Measurements from ENCODE around the gene FER. TPM values are rescaled to one million over a fixed set of nuclear protein-coding genes. Genes with fewer than 3 reads are reported as not detected.

FER gene
- total and polyA plus RNA-seq, 2 of the 13 experiments (the other 11 are each of a cell fraction or from before 2014, with no cell fraction given) = 7.9 to 29.0 TPM

DNA sequence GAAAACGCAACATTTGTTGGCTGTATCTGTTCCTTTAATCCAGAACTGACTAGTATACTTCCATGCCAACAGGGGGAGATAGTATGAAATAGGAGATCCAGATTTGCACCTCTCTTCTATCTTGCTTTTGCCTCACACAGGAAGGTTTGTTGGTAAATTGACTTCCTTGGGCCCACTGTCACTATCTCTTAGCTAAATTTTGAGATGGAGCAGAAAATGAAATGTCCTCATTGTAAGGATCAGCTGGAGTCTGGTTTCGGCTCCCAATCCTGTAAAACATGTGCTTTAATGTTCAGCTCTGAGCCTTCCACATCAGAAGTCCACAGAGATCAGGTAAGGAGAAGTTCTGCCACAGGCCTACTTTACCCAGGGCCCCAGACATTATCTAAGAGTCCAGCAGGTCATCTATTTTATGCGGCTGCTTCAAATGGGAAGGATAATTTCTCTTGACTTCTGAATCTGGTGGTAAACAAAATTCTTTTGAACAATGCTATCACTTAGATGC is 176.8 kb downstream of the FER start (continued):
- TF ChIP-seq ZNF607 (CRISPR knock-in tag; IDR thresholded peaks at IDR 0.05; ENCODE audit: borderline replicate concordance) (0 out of 2 replicates have a peak, but pooled peaks have one; percentile 31), SALL2 (CRISPR knock-in tag; IDR thresholded peaks at IDR 0.05) (no peak), SSRP1 (CRISPR knock-in tag; IDR thresholded peaks at IDR 0.05) (no peak), ONECUT2 (CRISPR knock-in tag; IDR thresholded peaks at IDR 0.05) (no peak), NR2F6 (IDR thresholded peaks at IDR 0.05) (no peak), NR2F6 (CRISPR knock-in tag; IDR thresholded peaks at IDR 0.05) (0 out of 2 replicates have a peak, but pooled peaks have one; percentile 8), POLR2G (IDR thresholded peaks at IDR 0.05; ENCODE audit: low read depth, low read length) (peak; percentile 79), ZNF33A (CRISPR knock-in tag; IDR thresholded peaks at IDR 0.05; ENCODE audit: borderline replicate concordance) (no peak), ZNF605 (CRISPR knock-in tag; IDR thresholded peaks at IDR 0.05) (peak; percentile 52; the same call in 1 of the 2 replicates), PHF5A (CRISPR knock-in tag; IDR thresholded peaks at IDR 0.05; ENCODE audit: low read depth, unreplicated experiment) (peak; percentile 42), POLR2A (IDR thresholded peaks at IDR 0.05; ENCODE audit: insufficient read depth in 1 of 2, low read depth in 2 of 2, low read length in 2 of 2) (peak; percentile 59 to 70; a peak in 3 of 4 replicates), KDM6A (CRISPR knock-in tag; IDR thresholded peaks at IDR 0.05; ENCODE audit: low read depth) (no peak), PAF1 (CRISPR knock-in tag; IDR thresholded peaks at IDR 0.05) (no peak), ZNF720 (CRISPR knock-in tag; IDR thresholded peaks at IDR 0.05) (no peak), PPARG (CRISPR knock-in tag; conservative IDR thresholded peaks at IDR 0.05) (no peak), HMG20B (CRISPR knock-in tag; conservative IDR thresholded peaks at IDR 0.05) (no peak), ZNF263 (CRISPR knock-in tag; IDR thresholded peaks at IDR 0.05) (no peak), PRPF4 (IDR thresholded peaks at IDR 0.05; ENCODE audit: low read depth, low read length, poor library complexity, severe bottlenecking) (no peak), TAF15 (IDR thresholded peaks at IDR 0.05; ENCODE audit: low read depth, low read length, poor library complexity, severe bottlenecking) (no peak), ZNF382 (CRISPR knock-in tag; IDR thresholded peaks at IDR 0.05; ENCODE audit: borderline replicate concordance) (no peak), ZNF781 (CRISPR knock-in tag; IDR thresholded peaks at IDR 0.05; ENCODE audit: borderline replicate concordance, not compliant biosample characterization) (peak; percentile 37)
- TF ChIP-seq, protein P1, sequence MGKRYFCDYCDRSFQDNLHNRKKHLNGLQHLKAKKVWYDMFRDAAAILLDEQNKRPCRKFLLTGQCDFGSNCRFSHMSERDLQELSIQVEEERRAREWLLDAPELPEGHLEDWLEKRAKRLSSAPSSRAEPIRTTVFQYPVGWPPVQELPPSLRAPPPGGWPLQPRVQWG (CRISPR knock-in tag; IDR thresholded peaks at IDR 0.05; ENCODE audit: borderline replicate concordance, low read depth) = no peak
- TF ChIP-seq, protein P2, sequence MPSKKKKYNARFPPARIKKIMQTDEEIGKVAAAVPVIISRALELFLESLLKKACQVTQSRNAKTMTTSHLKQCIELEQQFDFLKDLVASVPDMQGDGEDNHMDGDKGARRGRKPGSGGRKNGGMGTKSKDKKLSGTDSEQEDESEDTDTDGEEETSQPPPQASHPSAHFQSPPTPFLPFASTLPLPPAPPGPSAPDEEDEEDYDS (CRISPR knock-in tag; IDR thresholded peaks at IDR 0.05) = no peak
- TF ChIP-seq, protein P3, sequence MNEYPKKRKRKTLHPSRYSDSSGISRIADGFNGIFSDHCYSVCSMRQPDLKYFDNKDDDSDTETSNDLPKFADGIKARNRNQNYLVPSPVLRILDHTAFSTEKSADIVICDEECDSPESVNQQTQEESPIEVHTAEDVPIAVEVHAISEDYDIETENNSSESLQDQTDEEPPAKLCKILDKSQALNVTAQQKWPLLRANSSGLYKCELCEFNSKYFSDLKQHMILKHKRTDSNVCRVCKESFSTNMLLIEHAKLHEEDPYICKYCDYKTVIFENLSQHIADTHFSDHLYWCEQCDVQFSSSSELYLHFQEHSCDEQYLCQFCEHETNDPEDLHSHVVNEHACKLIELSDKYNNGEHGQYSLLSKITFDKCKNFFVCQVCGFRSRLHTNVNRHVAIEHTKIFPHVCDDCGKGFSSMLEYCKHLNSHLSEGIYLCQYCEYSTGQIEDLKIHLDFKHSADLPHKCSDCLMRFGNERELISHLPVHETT (CRISPR knock-in tag; conservative IDR thresholded peaks at IDR 0.05) = no peak
- TF ChIP-seq, protein P4, sequence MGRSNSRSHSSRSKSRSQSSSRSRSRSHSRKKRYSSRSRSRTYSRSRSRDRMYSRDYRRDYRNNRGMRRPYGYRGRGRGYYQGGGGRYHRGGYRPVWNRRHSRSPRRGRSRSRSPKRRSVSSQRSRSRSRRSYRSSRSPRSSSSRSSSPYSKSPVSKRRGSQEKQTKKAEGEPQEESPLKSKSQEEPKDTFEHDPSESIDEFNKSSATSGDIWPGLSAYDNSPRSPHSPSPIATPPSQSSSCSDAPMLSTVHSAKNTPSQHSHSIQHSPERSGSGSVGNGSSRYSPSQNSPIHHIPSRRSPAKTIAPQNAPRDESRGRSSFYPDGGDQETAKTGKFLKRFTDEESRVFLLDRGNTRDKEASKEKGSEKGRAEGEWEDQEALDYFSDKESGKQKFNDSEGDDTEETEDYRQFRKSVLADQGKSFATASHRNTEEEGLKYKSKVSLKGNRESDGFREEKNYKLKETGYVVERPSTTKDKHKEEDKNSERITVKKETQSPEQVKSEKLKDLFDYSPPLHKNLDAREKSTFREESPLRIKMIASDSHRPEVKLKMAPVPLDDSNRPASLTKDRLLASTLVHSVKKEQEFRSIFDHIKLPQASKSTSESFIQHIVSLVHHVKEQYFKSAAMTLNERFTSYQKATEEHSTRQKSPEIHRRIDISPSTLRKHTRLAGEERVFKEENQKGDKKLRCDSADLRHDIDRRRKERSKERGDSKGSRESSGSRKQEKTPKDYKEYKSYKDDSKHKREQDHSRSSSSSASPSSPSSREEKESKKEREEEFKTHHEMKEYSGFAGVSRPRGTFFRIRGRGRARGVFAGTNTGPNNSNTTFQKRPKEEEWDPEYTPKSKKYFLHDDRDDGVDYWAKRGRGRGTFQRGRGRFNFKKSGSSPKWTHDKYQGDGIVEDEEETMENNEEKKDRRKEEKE (IDR thresholded peaks at IDR 0.05) = no peak
- TF ChIP-seq, protein P5, sequence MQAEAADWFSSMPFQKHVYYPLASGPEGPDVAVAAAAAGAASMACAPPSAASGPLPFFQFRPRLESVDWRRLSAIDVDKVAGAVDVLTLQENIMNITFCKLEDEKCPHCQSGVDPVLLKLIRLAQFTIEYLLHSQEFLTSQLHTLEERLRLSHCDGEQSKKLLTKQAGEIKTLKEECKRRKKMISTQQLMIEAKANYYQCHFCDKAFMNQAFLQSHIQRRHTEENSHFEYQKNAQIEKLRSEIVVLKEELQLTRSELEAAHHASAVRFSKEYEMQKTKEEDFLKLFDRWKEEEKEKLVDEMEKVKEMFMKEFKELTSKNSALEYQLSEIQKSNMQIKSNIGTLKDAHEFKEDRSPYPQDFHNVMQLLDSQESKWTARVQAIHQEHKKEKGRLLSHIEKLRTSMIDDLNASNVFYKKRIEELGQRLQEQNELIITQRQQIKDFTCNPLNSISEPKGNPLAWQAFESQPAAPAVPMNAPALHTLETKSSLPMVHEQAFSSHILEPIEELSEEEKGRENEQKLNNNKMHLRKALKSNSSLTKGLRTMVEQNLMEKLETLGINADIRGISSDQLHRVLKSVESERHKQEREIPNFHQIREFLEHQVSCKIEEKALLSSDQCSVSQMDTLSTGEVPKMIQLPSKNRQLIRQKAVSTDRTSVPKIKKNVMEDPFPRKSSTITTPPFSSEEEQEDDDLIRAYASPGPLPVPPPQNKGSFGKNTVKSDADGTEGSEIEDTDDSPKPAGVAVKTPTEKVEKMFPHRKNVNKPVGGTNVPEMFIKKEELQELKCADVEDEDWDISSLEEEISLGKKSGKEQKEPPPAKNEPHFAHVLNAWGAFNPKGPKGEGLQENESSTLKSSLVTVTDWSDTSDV (CRISPR knock-in tag; IDR thresholded peaks at IDR 0.05) = no peak

Measured in HepG2 (cell line).